Skeletal muscle cell (primary cell): ENCODE data around the gene ZNF30.
"Not testable (repeated sequence)": the region's sequence is repeated elsewhere in the genome, so short reads cannot be mapped to it uniquely, and the experiment has no call there.

Experiments
- DNase-seq: peaks from one replicate; pipeline ENCODE4 v3.0.0-alpha.2; 2010; ENCODE audit warnings: low read depth
- H3K4me3 ChIP-seq: 2 replicates; pipeline ENCODE4 v1.5.1; 2011; ENCODE audit warnings: low read depth, mild to moderate bottlenecking, control low read depth, low read length, moderate library complexity

ZNF30 gene

DNA sequence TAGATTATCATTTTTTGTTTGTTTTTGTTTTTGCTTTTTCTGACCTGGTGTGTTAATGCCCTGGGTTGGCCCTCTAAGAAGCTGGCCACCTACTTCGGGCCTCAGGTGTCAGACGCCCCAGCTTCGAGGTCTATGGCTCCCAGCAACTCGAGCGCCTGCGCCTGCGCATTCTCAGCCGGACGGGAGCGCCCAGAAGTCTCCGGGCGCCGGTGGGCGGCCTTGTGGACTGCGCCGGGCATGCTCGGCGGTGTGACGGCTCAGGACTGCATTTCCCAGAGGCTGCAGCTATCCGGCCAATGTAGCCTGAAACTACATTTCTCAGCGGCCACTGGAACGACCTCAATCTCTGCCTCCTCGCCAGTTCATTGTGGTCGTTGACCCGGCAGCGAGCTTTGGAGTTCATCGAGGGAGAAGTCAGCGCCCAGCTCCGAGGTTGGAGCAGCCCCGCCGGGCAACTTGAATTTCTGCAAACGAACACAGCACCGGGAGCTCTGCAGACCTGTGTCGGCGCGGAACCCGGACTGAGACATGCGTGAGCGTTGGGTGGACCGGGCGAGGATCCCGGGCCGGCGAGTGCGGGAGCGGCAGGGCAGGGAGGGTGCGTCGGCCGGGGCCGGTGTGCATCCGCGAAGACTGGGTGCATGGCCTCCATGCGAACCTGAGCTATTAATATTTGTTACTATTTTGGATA lies at the start of gene ZNF30:
Gene ZNF30, plus strand, starts transcription at position 219 of the 691 bp plus-strand sequence. CDS start 3,045 bp downstream, outside the sequence.
- DNase-seq: peak; percentile 75

GRCh38 chr19:34879563-34879962 lies 47.1 kb upstream of the ZNF30 start:
- no peak for DNase-seq
- no peak overlapping the region for H3K4me3 ChIP-seq

More for the DNA sequence above, at the start of gene ZNF30:
- H3K4me3 ChIP-seq: peak within 1 kb of the TSS; percentile 79

- no peak for DNase-seq
Observed at GRCh38 chr19:34880034-34880433, 46.7 kb upstream of the ZNF30 start.

GRCh38 chr19:34881982-34882381 lies 44.7 kb upstream of the ZNF30 start:
- no peak for DNase-seq
- H3K4me3 ChIP-seq: no peak overlapping the region

More at GRCh38 chr19:34880034-34880433, 46.7 kb upstream of the ZNF30 start:
- no peak overlapping the region for H3K4me3 ChIP-seq

DNA sequence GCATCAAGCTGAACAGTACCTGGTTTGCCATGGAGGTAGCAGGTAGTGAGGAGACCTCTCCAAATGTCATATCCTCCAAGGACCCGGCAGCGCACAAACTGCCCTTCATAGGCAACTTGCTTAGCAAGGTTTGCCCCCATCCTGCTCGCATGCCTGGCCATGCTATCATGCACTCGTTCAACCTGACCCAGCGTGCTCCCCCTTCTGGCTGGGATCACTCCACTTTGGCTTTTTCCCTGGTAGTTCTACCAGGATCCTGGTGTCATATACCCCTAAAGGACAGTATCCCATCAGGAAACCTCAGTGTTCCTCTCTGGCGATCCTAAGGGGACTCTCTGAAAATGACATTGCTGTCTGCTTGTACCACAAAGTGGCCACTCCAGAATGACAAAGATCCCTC lies 38.6 kb upstream of the ZNF30 start:
- no peak for DNase-seq
- H3K4me3 ChIP-seq: no peak overlapping the region

DNA sequence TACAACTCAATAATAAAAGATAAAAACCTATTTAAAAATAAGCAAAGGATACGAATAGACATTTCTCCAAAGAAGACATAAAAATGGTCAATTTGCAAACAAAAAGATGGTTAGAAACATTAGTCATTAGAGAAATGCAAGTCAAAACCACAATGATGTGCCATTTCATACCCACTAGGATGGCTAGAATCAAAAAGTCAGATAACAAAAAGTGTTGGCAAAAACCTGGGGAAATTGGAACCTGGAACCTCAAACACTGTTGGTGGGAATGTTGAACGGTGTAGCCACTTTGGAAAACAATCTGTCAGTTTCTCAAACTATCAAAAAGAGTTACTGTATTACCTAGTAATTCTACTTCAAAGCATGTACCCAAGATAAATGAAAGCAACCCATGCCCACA lies 26.5 kb upstream of the ZNF30 start:
- no peak overlapping the region for H3K4me3 ChIP-seq
- no peak for DNase-seq

DNA sequence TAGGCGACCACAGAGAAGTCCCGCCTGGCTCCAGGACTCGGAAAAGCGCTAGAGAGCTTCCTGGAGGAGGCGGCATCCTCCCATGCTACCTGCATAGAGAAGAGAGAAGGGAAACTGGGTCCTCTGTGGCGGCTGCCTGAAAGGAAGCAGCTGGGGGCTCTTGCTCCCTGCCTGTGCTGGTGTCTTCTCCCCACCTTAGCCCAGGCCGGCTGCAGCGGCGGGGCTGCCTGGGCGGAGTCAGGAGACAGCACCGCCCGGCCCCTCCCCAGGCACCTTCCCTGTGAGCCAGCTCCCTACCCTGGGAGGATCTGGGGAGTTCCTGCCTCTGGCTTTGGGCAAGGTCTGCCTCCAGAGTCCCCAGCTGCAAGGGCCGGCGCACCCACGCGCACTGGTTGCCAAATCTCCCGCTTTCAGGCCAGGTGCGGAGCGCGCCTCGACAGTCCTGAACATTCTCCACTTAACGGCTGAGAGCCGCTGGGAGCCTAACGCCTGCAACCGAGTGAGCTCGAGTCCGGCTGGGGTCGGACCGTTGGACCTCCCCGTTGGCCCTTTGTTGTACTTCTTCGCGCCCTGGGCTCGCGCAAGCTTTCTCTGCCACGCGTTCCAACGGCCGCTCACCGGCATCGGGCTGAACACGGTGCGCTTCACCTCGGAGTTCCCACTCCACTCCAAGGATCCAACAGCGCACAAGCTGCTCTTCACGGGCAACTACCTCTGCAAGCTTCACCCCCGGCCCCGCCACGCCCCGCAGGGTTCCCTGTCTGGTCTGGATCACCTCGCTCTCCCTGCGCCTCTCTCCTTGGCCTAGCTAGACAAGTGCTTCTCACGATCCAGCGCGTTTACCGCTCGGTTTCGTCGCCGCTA lies 21.8 kb upstream of the ZNF30 start:
- no peak for DNase-seq
- H3K4me3 ChIP-seq: no peak overlapping the region

- H3K4me3 ChIP-seq: no peak overlapping the region
- no peak for DNase-seq
Observed at GRCh38 chr19:34910770-34911169, 15.9 kb upstream of the ZNF30 start.

DNA sequence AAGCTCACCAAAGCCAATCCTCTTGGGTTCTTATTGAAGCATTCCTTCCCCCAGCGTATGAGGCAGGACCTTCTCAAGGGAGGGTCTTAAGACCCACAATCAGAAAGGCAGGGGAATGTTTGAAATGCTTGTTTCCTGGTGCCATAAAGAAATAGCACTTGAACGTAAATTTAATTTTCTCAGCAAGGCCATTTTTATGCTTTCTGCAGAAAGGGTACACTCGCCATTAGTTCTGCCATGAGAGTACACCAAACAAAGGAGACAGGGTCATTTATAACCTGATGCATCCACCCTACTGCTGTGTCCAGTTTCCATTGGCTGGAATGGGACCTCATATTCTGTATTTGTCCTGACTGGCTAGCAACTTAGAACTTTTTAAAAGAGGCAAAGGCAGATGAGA lies 9.6 kb upstream of the ZNF30 start:
- H3K4me3 ChIP-seq, DNase-seq: not testable (repeated sequence)

DNA sequence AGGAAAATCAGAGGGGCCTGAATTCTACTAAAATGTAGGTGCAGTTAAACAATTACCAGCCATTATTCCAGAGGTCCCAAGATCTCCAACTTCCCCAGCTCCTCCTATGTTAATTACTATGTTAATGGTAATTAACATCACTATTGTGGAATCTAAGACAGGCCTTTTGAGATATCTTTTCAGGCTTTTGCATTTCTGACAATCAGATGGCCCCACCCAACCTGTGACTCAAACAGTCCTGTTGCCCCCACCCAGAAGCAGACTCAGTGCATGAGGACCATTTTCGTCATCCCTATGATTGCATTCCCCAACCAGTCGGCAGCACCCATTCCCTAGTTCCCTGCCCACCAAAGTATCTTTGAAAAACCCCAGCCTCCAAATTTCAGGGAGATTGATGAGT lies 8.5 kb upstream of the ZNF30 start:
- no peak for DNase-seq
- no peak overlapping the region for H3K4me3 ChIP-seq

DNA sequence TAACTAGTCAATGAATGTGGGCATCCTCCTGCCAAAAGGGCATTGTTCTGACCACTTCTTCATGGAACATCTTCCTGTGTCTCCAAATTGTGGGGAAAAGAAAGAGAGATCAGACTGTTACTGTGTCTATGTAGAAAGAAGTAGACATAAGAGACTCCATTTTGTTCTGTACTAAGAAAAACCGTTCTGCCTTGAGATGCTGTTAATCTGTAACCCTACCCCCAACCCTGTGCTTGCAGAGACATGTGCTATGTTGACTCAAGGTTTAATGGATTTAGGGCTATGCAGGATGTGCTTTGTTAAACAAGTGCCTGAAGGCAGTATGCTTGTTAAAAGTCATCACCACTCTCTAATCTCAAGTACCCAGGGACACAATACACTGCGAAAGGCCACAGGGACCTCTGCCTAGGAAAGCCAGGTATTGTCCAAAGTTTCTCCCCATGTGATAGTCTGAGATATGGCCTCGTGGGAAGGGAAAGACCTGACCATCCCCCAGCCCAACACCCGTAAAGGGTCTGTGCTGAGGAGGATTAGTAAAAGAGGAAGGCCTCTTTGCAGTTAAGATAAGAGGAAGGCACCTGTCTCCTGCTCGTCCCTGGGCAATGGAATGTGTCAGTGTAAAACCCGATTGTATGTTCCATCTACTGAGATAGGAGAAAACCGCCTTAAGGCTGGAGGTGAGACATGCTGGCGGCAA lies 6.5 kb upstream of the ZNF30 start:
- not testable (repeated sequence) for DNase-seq

DNA sequence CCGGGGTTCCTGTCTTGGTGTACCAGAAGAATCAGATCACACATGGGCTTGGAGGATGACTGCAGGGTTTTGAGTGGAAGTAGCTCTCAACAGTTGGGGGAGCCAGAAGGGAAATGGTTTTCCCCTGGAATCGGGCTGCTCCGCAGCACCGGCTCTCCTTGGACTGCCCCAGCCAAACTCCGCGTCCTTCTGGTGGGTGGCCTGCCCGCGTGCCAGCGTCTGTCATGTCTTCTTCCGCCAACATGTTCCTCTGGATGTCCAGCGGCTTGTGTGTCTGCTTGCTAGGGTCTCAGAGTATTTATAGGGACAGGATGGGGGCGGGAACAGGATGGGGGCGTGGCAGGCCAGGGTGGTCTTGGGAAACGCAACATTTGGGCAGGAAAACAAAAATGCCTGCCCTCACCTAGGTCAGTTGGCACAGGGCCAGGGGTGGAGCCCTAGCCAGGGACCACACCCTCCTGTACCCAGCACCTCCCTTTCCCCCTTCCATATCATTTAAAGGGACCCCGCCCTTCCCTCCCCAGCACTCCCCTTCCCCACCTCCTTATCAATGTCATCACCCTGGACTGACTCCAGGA lies 1.3 kb upstream of the ZNF30 start:
- no peak for DNase-seq

More for the DNA sequence above, 6.5 kb upstream of the ZNF30 start:
- not testable (repeated sequence) for H3K4me3 ChIP-seq

GRCh38 chr19:34926361-34926684 lies 380 bp upstream of the ZNF30 start:
- peak overlapping the region; percentile 79 for H3K4me3 ChIP-seq
- no peak for DNase-seq

More for the DNA sequence above, 1.3 kb upstream of the ZNF30 start:
- no peak overlapping the region for H3K4me3 ChIP-seq

GRCh38 chr19:34932494-34932893 lies 5.8 kb downstream of the ZNF30 start:
- H3K4me3 ChIP-seq: no peak overlapping the region
- no peak for DNase-seq

DNA sequence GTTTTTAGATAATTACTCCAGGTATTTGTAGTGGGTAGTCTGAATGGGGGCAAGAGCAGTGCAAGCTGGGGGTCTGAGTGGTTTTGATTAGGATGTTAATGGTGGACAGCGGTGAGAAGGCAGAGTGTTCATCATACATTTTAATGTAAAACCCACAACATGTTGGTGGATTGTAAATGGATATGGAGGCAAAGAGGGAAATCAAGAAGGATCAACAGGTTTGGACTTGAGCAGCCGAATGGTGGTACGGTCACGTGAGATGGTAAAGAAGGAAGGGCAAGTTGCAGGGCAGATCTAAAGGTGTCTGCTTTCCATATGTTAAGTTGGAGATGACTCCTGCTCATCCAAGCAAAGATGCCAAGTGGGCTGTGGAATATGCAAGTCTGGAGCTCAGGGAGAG lies 9.5 kb downstream of the ZNF30 start:
- DNase-seq: no peak
- no peak overlapping the region for H3K4me3 ChIP-seq

- no peak overlapping the region for H3K4me3 ChIP-seq
- no peak for DNase-seq
Observed at GRCh38 chr19:34938886-34939285, 12.2 kb downstream of the ZNF30 start.

GRCh38 chr19:34943861-34944573 lies 17.3 kb downstream of the ZNF30 start:
- H3K4me3 ChIP-seq: no peak overlapping the region
- DNase-seq: no peak

DNA sequence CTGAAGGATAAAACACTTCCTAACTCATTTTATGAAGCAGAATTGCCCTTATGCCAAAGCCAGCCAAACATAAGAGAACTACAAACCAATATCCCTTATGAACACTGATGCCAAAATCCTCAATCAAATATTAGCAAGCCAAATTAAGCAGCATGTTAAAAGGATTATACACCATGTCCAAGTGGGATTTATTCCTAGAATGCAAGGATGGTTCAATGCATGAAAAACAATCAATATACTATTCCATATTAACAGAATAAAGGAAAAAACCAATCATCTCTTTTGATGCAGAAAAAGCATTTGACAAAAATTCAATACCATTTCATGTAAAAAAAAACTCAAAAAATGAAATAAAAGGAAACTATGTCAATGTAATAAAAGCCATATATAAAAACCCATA lies 26.4 kb downstream of the ZNF30 start:
- no peak for DNase-seq

More for the DNA sequence above, 26.4 kb downstream of the ZNF30 start:
- H3K4me3 ChIP-seq: no peak overlapping the region
